ENCODE measurements around the gene PELI2.

PELI2 gene

GRCh38 chr14:56273951-56274350 is 155.7 kb downstream of the PELI2 start:
- H3K36me3 ChIP-seq (ENCODE audit: insufficient read depth, low read length): no peaks in the 10 kb centered on the region

GRCh38 chr14:56274556-56274955 is 156.3 kb downstream of the PELI2 start:
- Histone ChIP-seq H3K4me1 (ENCODE audit: insufficient read depth, low read length) (peaks cover 9% of the 10 kb centered on the region), H3K4me3 (ENCODE audit: low read length) (no peak overlapping the region), H3K9me3 (ENCODE audit: low read length) (peaks cover 6% of the 10 kb centered on the region), H3K27me3 (ENCODE audit: insufficient read depth, low read length) (no peaks in the 10 kb centered on the region), H2AFZ (ENCODE audit: low read depth, low read length) (no peak overlapping the region), H3K36me3 (ENCODE audit: insufficient read depth, low read length) (no peaks in the 10 kb centered on the region)

More at GRCh38 chr14:56273951-56274350, 155.7 kb downstream of the PELI2 start:
- H3K4me1 ChIP-seq (ENCODE audit: insufficient read depth, low read length): peaks cover 9% of the 10 kb centered on the region
- H3K27me3 ChIP-seq (ENCODE audit: insufficient read depth, low read length): no peaks in the 10 kb centered on the region
- peaks cover 6% of the 10 kb centered on the region for H3K9me3 ChIP-seq (ENCODE audit: low read length)
- H2AFZ ChIP-seq (ENCODE audit: low read depth, low read length): no peak overlapping the region
- no peak overlapping the region for H3K4me3 ChIP-seq (ENCODE audit: low read length)

GRCh38 chr14:56276108-56276507 is 157.9 kb downstream of the PELI2 start:
- Histone ChIP-seq H3K9me3 (ENCODE audit: low read length) (peaks cover 6% of the 10 kb centered on the region), H3K36me3 (ENCODE audit: insufficient read depth, low read length) (no peaks in the 10 kb centered on the region), H2AFZ (ENCODE audit: low read depth, low read length) (no peak overlapping the region), H3K4me3 (ENCODE audit: low read length) (no peak overlapping the region), H3K27me3 (ENCODE audit: insufficient read depth, low read length) (no peaks in the 10 kb centered on the region), H3K4me1 (ENCODE audit: insufficient read depth, low read length) (peaks cover 9% of the 10 kb centered on the region)

GRCh38 chr14:56278383-56278782 is 160.2 kb downstream of the PELI2 start:
- no peak overlapping the region for H3K4me3 ChIP-seq (ENCODE audit: low read length)

GRCh38 chr14:56280843-56281242 is 162.6 kb downstream of the PELI2 start:
- no peaks in the 10 kb centered on the region for H3K36me3 ChIP-seq (ENCODE audit: insufficient read depth, low read length)
- no peaks in the 10 kb centered on the region for H3K4me1 ChIP-seq (ENCODE audit: insufficient read depth, low read length)
- H3K4me3 ChIP-seq (ENCODE audit: low read length): no peak overlapping the region
- no peaks in the 10 kb centered on the region for H3K27me3 ChIP-seq (ENCODE audit: insufficient read depth, low read length)
- H2AFZ ChIP-seq (ENCODE audit: low read depth, low read length): no peak overlapping the region
- H3K9me3 ChIP-seq (ENCODE audit: low read length): peaks cover 4% of the 10 kb centered on the region

More at GRCh38 chr14:56278383-56278782, 160.2 kb downstream of the PELI2 start:
- no peaks in the 10 kb centered on the region for H3K4me1 ChIP-seq (ENCODE audit: insufficient read depth, low read length)
- H2AFZ ChIP-seq (ENCODE audit: low read depth, low read length): no peak overlapping the region
- H3K9me3 ChIP-seq (ENCODE audit: low read length): peaks cover 6% of the 10 kb centered on the region
- H3K36me3 ChIP-seq (ENCODE audit: insufficient read depth, low read length): no peaks in the 10 kb centered on the region
- no peaks in the 10 kb centered on the region for H3K27me3 ChIP-seq (ENCODE audit: insufficient read depth, low read length)

GRCh38 chr14:56282179-56282578 is 164.0 kb downstream of the PELI2 start:
- Histone ChIP-seq H3K4me3 (ENCODE audit: low read length) (no peak overlapping the region), H2AFZ (ENCODE audit: low read depth, low read length) (no peak overlapping the region), H3K36me3 (ENCODE audit: insufficient read depth, low read length) (no peaks in the 10 kb centered on the region), H3K27me3 (ENCODE audit: insufficient read depth, low read length) (no peaks in the 10 kb centered on the region), H3K9me3 (ENCODE audit: low read length) (no peaks in the 10 kb centered on the region), H3K4me1 (ENCODE audit: insufficient read depth, low read length) (no peaks in the 10 kb centered on the region)

- H3K4me3 ChIP-seq (ENCODE audit: low read length): no peak overlapping the region
- H3K36me3 ChIP-seq (ENCODE audit: insufficient read depth, low read length): peaks cover 2% of the 10 kb centered on the region
- peaks cover 3% of the 10 kb centered on the region for H3K9me3 ChIP-seq (ENCODE audit: low read length)
- no peaks in the 10 kb centered on the region for H3K27me3 ChIP-seq (ENCODE audit: insufficient read depth, low read length)
- no peak overlapping the region for H2AFZ ChIP-seq (ENCODE audit: low read depth, low read length)
- no peaks in the 10 kb centered on the region for H3K4me1 ChIP-seq (ENCODE audit: insufficient read depth, low read length)
Measured at GRCh38 chr14:56284641-56285040, 166.4 kb downstream of the PELI2 start.

- Histone ChIP-seq H3K27me3 (ENCODE audit: insufficient read depth, low read length) (no peaks in the 10 kb centered on the region), H2AFZ (ENCODE audit: low read depth, low read length) (no peak overlapping the region), H3K4me3 (ENCODE audit: low read length) (no peak overlapping the region), H3K9me3 (ENCODE audit: low read length) (peaks cover 3% of the 10 kb centered on the region), H3K4me1 (ENCODE audit: insufficient read depth, low read length) (peaks cover 9% of the 10 kb centered on the region), H3K36me3 (ENCODE audit: insufficient read depth, low read length) (peaks cover 7% of the 10 kb centered on the region)
Measured at GRCh38 chr14:56289155-56289554, 170.9 kb downstream of the PELI2 start.

- Histone ChIP-seq H3K4me3 (ENCODE audit: low read length) (no peak overlapping the region), H3K4me1 (ENCODE audit: insufficient read depth, low read length) (peaks cover 9% of the 10 kb centered on the region), H2AFZ (ENCODE audit: low read depth, low read length) (no peak overlapping the region), H3K36me3 (ENCODE audit: insufficient read depth, low read length) (peaks cover 7% of the 10 kb centered on the region), H3K9me3 (ENCODE audit: low read length) (peaks cover 3% of the 10 kb centered on the region), H3K27me3 (ENCODE audit: insufficient read depth, low read length) (no peaks in the 10 kb centered on the region)
Measured at GRCh38 chr14:56290195-56290594, 172.0 kb downstream of the PELI2 start.

- Histone ChIP-seq H3K36me3 (ENCODE audit: insufficient read depth, low read length) (peaks cover 7% of the 10 kb centered on the region), H2AFZ (ENCODE audit: low read depth, low read length) (no peak overlapping the region), H3K9me3 (ENCODE audit: low read length) (peaks cover 3% of the 10 kb centered on the region), H3K4me1 (ENCODE audit: insufficient read depth, low read length) (peaks cover 9% of the 10 kb centered on the region), H3K27me3 (ENCODE audit: insufficient read depth, low read length) (no peaks in the 10 kb centered on the region), H3K4me3 (ENCODE audit: low read length) (no peak overlapping the region)
Measured at GRCh38 chr14:56292970-56293369, 174.8 kb downstream of the PELI2 start.

GRCh38 chr14:56293506-56293905 is 175.3 kb downstream of the PELI2 start:
- Histone ChIP-seq H3K36me3 (ENCODE audit: insufficient read depth, low read length) (peaks cover 7% of the 10 kb centered on the region), H2AFZ (ENCODE audit: low read depth, low read length) (no peak overlapping the region), H3K4me3 (ENCODE audit: low read length) (no peak overlapping the region), H3K4me1 (ENCODE audit: insufficient read depth, low read length) (peaks cover 9% of the 10 kb centered on the region), H3K9me3 (ENCODE audit: low read length) (no peaks in the 10 kb centered on the region), H3K27me3 (ENCODE audit: insufficient read depth, low read length) (no peaks in the 10 kb centered on the region)

GRCh38 chr14:56294128-56294527 is 175.9 kb downstream of the PELI2 start:
- H3K9me3 ChIP-seq (ENCODE audit: low read length): no peaks in the 10 kb centered on the region
- no peak overlapping the region for H3K4me3 ChIP-seq (ENCODE audit: low read length)
- no peaks in the 10 kb centered on the region for H3K27me3 ChIP-seq (ENCODE audit: insufficient read depth, low read length)
- H3K4me1 ChIP-seq (ENCODE audit: insufficient read depth, low read length): peaks cover 9% of the 10 kb centered on the region
- H2AFZ ChIP-seq (ENCODE audit: low read depth, low read length): no peak overlapping the region
- H3K36me3 ChIP-seq (ENCODE audit: insufficient read depth, low read length): peaks cover 6% of the 10 kb centered on the region

- H3K4me1 ChIP-seq (ENCODE audit: insufficient read depth, low read length): peaks cover 9% of the 10 kb centered on the region
- H3K36me3 ChIP-seq (ENCODE audit: insufficient read depth, low read length): no peaks in the 10 kb centered on the region
- H2AFZ ChIP-seq (ENCODE audit: low read depth, low read length): no peak overlapping the region
- H3K9me3 ChIP-seq (ENCODE audit: low read length): no peaks in the 10 kb centered on the region
- H3K27me3 ChIP-seq (ENCODE audit: insufficient read depth, low read length): no peaks in the 10 kb centered on the region
- H3K4me3 ChIP-seq (ENCODE audit: low read length): no peak overlapping the region
Measured at GRCh38 chr14:56295743-56296142, 177.5 kb downstream of the PELI2 start.

GRCh38 chr14:56297449-56297848 is 179.2 kb downstream of the PELI2 start:
- no peaks in the 10 kb centered on the region for H3K27me3 ChIP-seq (ENCODE audit: insufficient read depth, low read length)
- no peaks in the 10 kb centered on the region for H3K9me3 ChIP-seq (ENCODE audit: low read length)
- no peak overlapping the region for H3K4me3 ChIP-seq (ENCODE audit: low read length)
- H3K4me1 ChIP-seq (ENCODE audit: insufficient read depth, low read length): peaks cover 9% of the 10 kb centered on the region
- no peak overlapping the region for H2AFZ ChIP-seq (ENCODE audit: low read depth, low read length)
- no peaks in the 10 kb centered on the region for H3K36me3 ChIP-seq (ENCODE audit: insufficient read depth, low read length)
